Lower leg skin (tissue), 3 donors: ENCODE results near the gene KIF21B.

Experiments
- POLR2A ChIP-seq, 2 donors: fragments of 450-650 bp; IDR thresholded peaks; one replicate each; pipeline ENCODE4 v1.6.1; 2016 to 2017; ENCODE audit warnings: antibody characterized with exemption in 2 of 2, mild to moderate bottlenecking in 1 of 2, moderate library complexity in 1 of 2
- TF ChIP-seq, protein P1 (sequence below), 3 donors: fragments of 450-650 bp; IDR thresholded peaks; one replicate each; pipeline ENCODE4 v1.5.1; 2016; ENCODE audit warnings: antibody characterized with exemption in 3 of 3, mild to moderate bottlenecking in 3 of 3, moderate library complexity in 2 of 3

DNA sequence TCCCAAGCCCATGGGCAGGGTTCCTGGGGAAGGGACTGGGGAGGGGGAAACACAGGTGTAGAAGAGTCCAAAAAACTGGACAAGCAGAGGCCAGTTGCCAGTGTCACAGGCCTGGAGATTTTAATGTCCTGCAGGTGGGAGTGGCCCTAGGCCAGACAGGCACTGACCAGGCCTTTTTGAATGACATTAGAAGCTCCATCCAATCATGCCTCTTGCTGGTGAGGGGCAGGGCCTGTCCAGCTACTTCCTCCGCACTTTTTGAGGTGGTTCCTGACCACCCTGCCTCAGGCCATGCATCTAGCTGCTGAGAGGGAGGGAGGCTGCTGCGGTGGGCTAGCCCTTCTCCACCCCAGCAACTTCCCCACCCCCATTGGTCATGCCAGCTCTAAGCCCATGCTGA, 15.9 kb upstream of the KIF21B start:
- TF ChIP-seq, protein P1, sequence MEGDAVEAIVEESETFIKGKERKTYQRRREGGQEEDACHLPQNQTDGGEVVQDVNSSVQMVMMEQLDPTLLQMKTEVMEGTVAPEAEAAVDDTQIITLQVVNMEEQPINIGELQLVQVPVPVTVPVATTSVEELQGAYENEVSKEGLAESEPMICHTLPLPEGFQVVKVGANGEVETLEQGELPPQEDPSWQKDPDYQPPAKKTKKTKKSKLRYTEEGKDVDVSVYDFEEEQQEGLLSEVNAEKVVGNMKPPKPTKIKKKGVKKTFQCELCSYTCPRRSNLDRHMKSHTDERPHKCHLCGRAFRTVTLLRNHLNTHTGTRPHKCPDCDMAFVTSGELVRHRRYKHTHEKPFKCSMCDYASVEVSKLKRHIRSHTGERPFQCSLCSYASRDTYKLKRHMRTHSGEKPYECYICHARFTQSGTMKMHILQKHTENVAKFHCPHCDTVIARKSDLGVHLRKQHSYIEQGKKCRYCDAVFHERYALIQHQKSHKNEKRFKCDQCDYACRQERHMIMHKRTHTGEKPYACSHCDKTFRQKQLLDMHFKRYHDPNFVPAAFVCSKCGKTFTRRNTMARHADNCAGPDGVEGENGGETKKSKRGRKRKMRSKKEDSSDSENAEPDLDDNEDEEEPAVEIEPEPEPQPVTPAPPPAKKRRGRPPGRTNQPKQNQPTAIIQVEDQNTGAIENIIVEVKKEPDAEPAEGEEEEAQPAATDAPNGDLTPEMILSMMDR (IDR thresholded peaks at IDR 0.05): no peak
- no peak for TF ChIP-seq POLR2A (IDR thresholded peaks at IDR 0.05)
